ENCODE results near the gene DAD1. TPM values are rescaled to one million over a fixed set of nuclear protein-coding genes. Genes with fewer than 3 reads are reported as not detected.
A peak's percentile ranks its signal among the peaks of the same experiment; 100 is the strongest.

Gene DAD1
- total RNA-seq, 1 experiment from 2014 or later = 459 TPM

GRCh38 chr14:22587247-22587646, 1.8 kb downstream of the DAD1 start:
- peak overlapping the region; percentile 83; the same call in 1 of the 2 replicates for H3K4me3 ChIP-seq (ENCODE audit: low read length)
- no peaks in the 10 kb centered on the region for H3K9me2 ChIP-seq (replicated peaks; ENCODE audit: insufficient read depth, low read length)
- peak overlapping the region; percentile 4; the same call in 1 of the 2 replicates for H3K9ac ChIP-seq (ENCODE audit: low read length)
- H4K20me1 ChIP-seq (ENCODE audit: insufficient read depth, low read depth, low read length) = no peaks in the 10 kb centered on the region
- no peak overlapping the region for H3K27ac ChIP-seq (ENCODE audit: low read length)
- peaks cover 62% of the 10 kb centered on the region for H3K79me2 ChIP-seq (ENCODE audit: low read length)
- DNase-seq = no peak
- H3K36me3 ChIP-seq (ENCODE audit: insufficient read depth, low read length) = peaks cover 5% of the 10 kb centered on the region; the same call in 1 of the 2 replicates
- H3K9me3 ChIP-seq (ENCODE audit: low read length) = no peaks in the 10 kb centered on the region
- no peaks in the 10 kb centered on the region for H3K27me3 ChIP-seq (ENCODE audit: low read length)
- H2AFZ ChIP-seq (ENCODE audit: low read length) = no peak overlapping the region
- peaks cover 62% of the 10 kb centered on the region for H3K4me1 ChIP-seq (ENCODE audit: low read length)
- peak overlapping the region; percentile 92 for H3K4me2 ChIP-seq (ENCODE audit: low read depth, low read length, poor library complexity, severe bottlenecking)

- H3K36me3 ChIP-seq (ENCODE audit: insufficient read depth, low read length) = peaks cover 5% of the 10 kb centered on the region; the same call in 1 of the 2 replicates
- H4K20me1 ChIP-seq (ENCODE audit: insufficient read depth, low read depth, low read length) = no peaks in the 10 kb centered on the region
- no peaks in the 10 kb centered on the region for H3K9me2 ChIP-seq (replicated peaks; ENCODE audit: insufficient read depth, low read length)
- H2AFZ ChIP-seq (ENCODE audit: low read length) = no peak overlapping the region
- H3K4me2 ChIP-seq (ENCODE audit: low read depth, low read length, poor library complexity, severe bottlenecking) = no peak overlapping the region
- H3K4me1 ChIP-seq (ENCODE audit: low read length) = peaks cover 39% of the 10 kb centered on the region
- DNase-seq = no peak
- no peak overlapping the region for H3K4me3 ChIP-seq (ENCODE audit: low read length)
- no peaks in the 10 kb centered on the region for H3K27me3 ChIP-seq (ENCODE audit: low read length)
- no peaks in the 10 kb centered on the region for H3K9me3 ChIP-seq (ENCODE audit: low read length)
- H3K27ac ChIP-seq (ENCODE audit: low read length) = no peak overlapping the region
- H3K9ac ChIP-seq (ENCODE audit: low read length) = no peak overlapping the region
- peaks cover 88% of the 10 kb centered on the region for H3K79me2 ChIP-seq (ENCODE audit: low read length)
Observed at GRCh38 chr14:22583994-22584393, 5.0 kb downstream of the DAD1 start.

GRCh38 chr14:22580625-22581024, 8.4 kb downstream of the DAD1 start:
- H3K27me3 ChIP-seq (ENCODE audit: low read length) = no peaks in the 10 kb centered on the region
- H3K27ac ChIP-seq (ENCODE audit: low read length) = no peak overlapping the region
- H3K4me2 ChIP-seq (ENCODE audit: low read depth, low read length, poor library complexity, severe bottlenecking) = no peak overlapping the region
- 0 out of 2 replicates have a peak, but pooled peaks cover 4% of the 10 kb centered on the region for H4K20me1 ChIP-seq (ENCODE audit: insufficient read depth, low read depth, low read length)
- H3K9me3 ChIP-seq (ENCODE audit: low read length) = no peaks in the 10 kb centered on the region
- no peak overlapping the region for H2AFZ ChIP-seq (ENCODE audit: low read length)
- 0 out of 2 replicates have a peak, but pooled peaks cover 4% of the 10 kb centered on the region for H3K36me3 ChIP-seq (ENCODE audit: insufficient read depth, low read length)
- no peak overlapping the region for H3K4me3 ChIP-seq (ENCODE audit: low read length)
- peaks cover 18% of the 10 kb centered on the region for H3K4me1 ChIP-seq (ENCODE audit: low read length)
- H3K9me2 ChIP-seq (replicated peaks; ENCODE audit: insufficient read depth, low read length) = no peaks in the 10 kb centered on the region
- DNase-seq = no peak
- peaks cover 90% of the 10 kb centered on the region for H3K79me2 ChIP-seq (ENCODE audit: low read length)
- no peak overlapping the region for H3K9ac ChIP-seq (ENCODE audit: low read length)

GRCh38 chr14:22579881-22580280, 9.1 kb downstream of the DAD1 start:
- no peak overlapping the region for H3K4me3 ChIP-seq (ENCODE audit: low read length)
- H2AFZ ChIP-seq (ENCODE audit: low read length) = no peak overlapping the region
- H3K4me2 ChIP-seq (ENCODE audit: low read depth, low read length, poor library complexity, severe bottlenecking) = no peak overlapping the region
- no peaks in the 10 kb centered on the region for H3K9me3 ChIP-seq (ENCODE audit: low read length)
- H3K9ac ChIP-seq (ENCODE audit: low read length) = no peak overlapping the region
- 0 out of 2 replicates have a peak, but pooled peaks cover 4% of the 10 kb centered on the region for H4K20me1 ChIP-seq (ENCODE audit: insufficient read depth, low read depth, low read length)
- DNase-seq = no peak
- no peak overlapping the region for H3K27ac ChIP-seq (ENCODE audit: low read length)
- H3K9me2 ChIP-seq (replicated peaks; ENCODE audit: insufficient read depth, low read length) = no peaks in the 10 kb centered on the region
- peaks cover 6% of the 10 kb centered on the region; the same call in 1 of the 2 replicates for H3K36me3 ChIP-seq (ENCODE audit: insufficient read depth, low read length)
- peaks cover 10% of the 10 kb centered on the region for H3K4me1 ChIP-seq (ENCODE audit: low read length)
- no peaks in the 10 kb centered on the region for H3K27me3 ChIP-seq (ENCODE audit: low read length)
- H3K79me2 ChIP-seq (ENCODE audit: low read length) = peaks cover 87% of the 10 kb centered on the region

DNA sequence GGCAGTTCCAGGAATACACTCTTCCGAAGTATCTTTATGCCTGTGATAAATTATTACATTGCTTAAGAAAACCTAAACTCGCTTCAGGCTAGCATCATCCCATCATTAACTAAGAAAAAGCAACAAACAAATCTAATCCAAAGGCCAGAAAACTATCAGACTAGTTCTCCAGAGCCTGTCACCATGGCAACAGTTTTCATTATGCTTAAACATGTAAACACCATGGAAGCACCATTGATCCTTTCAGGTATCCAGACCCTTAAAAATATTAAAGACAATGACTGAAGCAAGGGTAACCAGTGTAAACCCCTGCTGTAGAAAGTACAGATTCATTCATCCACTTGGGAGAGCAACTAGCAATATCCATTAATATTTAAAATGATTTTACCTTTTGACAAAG, 9.8 kb downstream of the DAD1 start:
- Histone ChIP-seq H3K9ac (ENCODE audit: low read length) (no peak overlapping the region), H3K27me3 (ENCODE audit: low read length) (no peaks in the 10 kb centered on the region), H4K20me1 (ENCODE audit: insufficient read depth, low read depth, low read length) (0 out of 2 replicates have a peak, but pooled peaks cover 4% of the 10 kb centered on the region), H3K27ac (ENCODE audit: low read length) (no peak overlapping the region), H3K9me2 (replicated peaks; ENCODE audit: insufficient read depth, low read length) (no peaks in the 10 kb centered on the region), H3K79me2 (ENCODE audit: low read length) (peaks cover 83% of the 10 kb centered on the region), H3K9me3 (ENCODE audit: low read length) (no peaks in the 10 kb centered on the region), H3K36me3 (ENCODE audit: insufficient read depth, low read length) (peaks cover 12% of the 10 kb centered on the region; the same call in 1 of the 2 replicates), H2AFZ (ENCODE audit: low read length) (no peak overlapping the region), H3K4me3 (ENCODE audit: low read length) (no peak overlapping the region), H3K4me1 (ENCODE audit: low read length) (peaks cover 4% of the 10 kb centered on the region), H3K4me2 (ENCODE audit: low read depth, low read length, poor library complexity, severe bottlenecking) (no peak overlapping the region)
- DNase-seq = no peak

- no peak overlapping the region for H2AFZ ChIP-seq (ENCODE audit: low read length)
- no peak overlapping the region for H3K4me2 ChIP-seq (ENCODE audit: low read depth, low read length, poor library complexity, severe bottlenecking)
- no peaks in the 10 kb centered on the region for H3K4me1 ChIP-seq (ENCODE audit: low read length)
- no peaks in the 10 kb centered on the region for H3K27me3 ChIP-seq (ENCODE audit: low read length)
- H3K9me3 ChIP-seq (ENCODE audit: low read length) = no peaks in the 10 kb centered on the region
- no peaks in the 10 kb centered on the region for H3K9me2 ChIP-seq (replicated peaks; ENCODE audit: insufficient read depth, low read length)
- H3K36me3 ChIP-seq (ENCODE audit: insufficient read depth, low read length) = peaks cover 26% of the 10 kb centered on the region; the same call in 1 of the 2 replicates
- no peak overlapping the region for H3K9ac ChIP-seq (ENCODE audit: low read length)
- no peak overlapping the region for H3K27ac ChIP-seq (ENCODE audit: low read length)
- H4K20me1 ChIP-seq (ENCODE audit: insufficient read depth, low read depth, low read length) = 0 out of 2 replicates have a peak, but pooled peaks cover 4% of the 10 kb centered on the region
- no peak overlapping the region for H3K4me3 ChIP-seq (ENCODE audit: low read length)
- H3K79me2 ChIP-seq (ENCODE audit: low read length) = peaks cover 67% of the 10 kb centered on the region
- no peak for DNase-seq
Observed at GRCh38 chr14:22577334-22577908, 11.6 kb downstream of the DAD1 start.

DNA sequence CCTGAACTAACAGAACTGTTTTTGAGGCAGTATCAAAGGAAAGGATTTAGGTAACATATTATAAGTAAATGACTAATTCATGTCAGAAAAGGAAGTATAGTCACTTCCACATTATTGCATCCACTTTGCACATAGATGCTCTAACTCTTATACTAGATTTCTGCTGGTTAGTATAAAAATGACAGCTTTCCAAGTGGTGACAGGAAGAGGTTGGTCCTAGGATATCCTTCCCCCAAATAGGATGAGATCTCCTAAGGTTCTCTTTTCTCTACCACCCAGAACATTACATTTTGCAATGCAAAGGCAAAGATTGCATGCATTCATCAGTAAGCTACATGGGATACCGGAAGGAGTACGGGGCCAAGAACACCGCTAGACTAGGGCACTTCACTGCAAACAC, 15.2 kb downstream of the DAD1 start:
- H3K27me3 ChIP-seq (ENCODE audit: low read length) = no peaks in the 10 kb centered on the region
- H3K9me3 ChIP-seq (ENCODE audit: low read length) = no peaks in the 10 kb centered on the region
- peaks cover 10% of the 10 kb centered on the region for H3K4me1 ChIP-seq (ENCODE audit: low read length)
- 0 out of 2 replicates have a peak, but pooled peaks cover 4% of the 10 kb centered on the region for H4K20me1 ChIP-seq (ENCODE audit: insufficient read depth, low read depth, low read length)
- peaks cover 46% of the 10 kb centered on the region for H3K79me2 ChIP-seq (ENCODE audit: low read length)
- H3K4me3 ChIP-seq (ENCODE audit: low read length) = no peak overlapping the region
- H3K9ac ChIP-seq (ENCODE audit: low read length) = no peak overlapping the region
- DNase-seq = no peak
- H3K4me2 ChIP-seq (ENCODE audit: low read depth, low read length, poor library complexity, severe bottlenecking) = no peak overlapping the region
- no peak overlapping the region for H3K27ac ChIP-seq (ENCODE audit: low read length)
- no peaks in the 10 kb centered on the region for H3K9me2 ChIP-seq (replicated peaks; ENCODE audit: insufficient read depth, low read length)
- no peak overlapping the region for H2AFZ ChIP-seq (ENCODE audit: low read length)
- peaks cover 39% of the 10 kb centered on the region; the same call in 1 of the 2 replicates for H3K36me3 ChIP-seq (ENCODE audit: insufficient read depth, low read length)

GRCh38 chr14:22572562-22573058, 16.4 kb downstream of the DAD1 start:
- no peak overlapping the region for H3K4me2 ChIP-seq (ENCODE audit: low read depth, low read length, poor library complexity, severe bottlenecking)
- 0 out of 2 replicates have a peak, but pooled peaks cover 4% of the 10 kb centered on the region for H4K20me1 ChIP-seq (ENCODE audit: insufficient read depth, low read depth, low read length)
- no peak for DNase-seq
- no peak overlapping the region for H3K9ac ChIP-seq (ENCODE audit: low read length)
- no peaks in the 10 kb centered on the region for H3K27me3 ChIP-seq (ENCODE audit: low read length)
- no peaks in the 10 kb centered on the region for H3K9me3 ChIP-seq (ENCODE audit: low read length)
- H3K79me2 ChIP-seq (ENCODE audit: low read length) = peaks cover 42% of the 10 kb centered on the region
- H3K36me3 ChIP-seq (ENCODE audit: insufficient read depth, low read length) = peaks cover 40% of the 10 kb centered on the region
- no peaks in the 10 kb centered on the region for H3K9me2 ChIP-seq (replicated peaks; ENCODE audit: insufficient read depth, low read length)
- H3K4me3 ChIP-seq (ENCODE audit: low read length) = no peak overlapping the region
- H3K27ac ChIP-seq (ENCODE audit: low read length) = no peak overlapping the region
- no peak overlapping the region for H2AFZ ChIP-seq (ENCODE audit: low read length)
- peaks cover 13% of the 10 kb centered on the region for H3K4me1 ChIP-seq (ENCODE audit: low read length)

All from Karpas-422 (cell line).